ENCODE results near the gene FAM135A.

DNA sequence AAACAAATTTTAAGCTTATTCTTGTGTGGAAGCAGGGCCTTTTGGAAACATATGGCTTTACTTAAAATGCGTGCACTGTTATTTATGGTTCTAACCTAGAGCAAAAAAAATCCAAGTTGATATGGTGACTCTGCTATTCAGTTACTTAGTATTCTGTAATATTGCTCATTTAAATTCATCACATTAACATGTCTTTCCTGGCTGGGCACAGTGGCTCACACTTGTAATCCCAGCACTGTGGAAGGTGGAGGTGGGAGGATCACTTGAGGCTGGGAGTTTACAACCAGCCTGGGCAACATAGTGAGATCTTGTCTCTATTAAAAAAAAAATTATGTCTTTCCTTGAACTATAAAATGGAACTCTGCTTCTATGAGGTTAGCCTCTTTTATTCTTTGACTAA, 95.6 kb downstream of the FAM135A start:
- TF ChIP-seq EZH2 (IDR thresholded peaks at IDR 0.05; ENCODE audit: borderline replicate concordance, low read depth, low read length, poor library complexity, severe bottlenecking) = no peak
- TF ChIP-seq, protein P1, sequence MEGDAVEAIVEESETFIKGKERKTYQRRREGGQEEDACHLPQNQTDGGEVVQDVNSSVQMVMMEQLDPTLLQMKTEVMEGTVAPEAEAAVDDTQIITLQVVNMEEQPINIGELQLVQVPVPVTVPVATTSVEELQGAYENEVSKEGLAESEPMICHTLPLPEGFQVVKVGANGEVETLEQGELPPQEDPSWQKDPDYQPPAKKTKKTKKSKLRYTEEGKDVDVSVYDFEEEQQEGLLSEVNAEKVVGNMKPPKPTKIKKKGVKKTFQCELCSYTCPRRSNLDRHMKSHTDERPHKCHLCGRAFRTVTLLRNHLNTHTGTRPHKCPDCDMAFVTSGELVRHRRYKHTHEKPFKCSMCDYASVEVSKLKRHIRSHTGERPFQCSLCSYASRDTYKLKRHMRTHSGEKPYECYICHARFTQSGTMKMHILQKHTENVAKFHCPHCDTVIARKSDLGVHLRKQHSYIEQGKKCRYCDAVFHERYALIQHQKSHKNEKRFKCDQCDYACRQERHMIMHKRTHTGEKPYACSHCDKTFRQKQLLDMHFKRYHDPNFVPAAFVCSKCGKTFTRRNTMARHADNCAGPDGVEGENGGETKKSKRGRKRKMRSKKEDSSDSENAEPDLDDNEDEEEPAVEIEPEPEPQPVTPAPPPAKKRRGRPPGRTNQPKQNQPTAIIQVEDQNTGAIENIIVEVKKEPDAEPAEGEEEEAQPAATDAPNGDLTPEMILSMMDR (conservative IDR thresholded peaks at IDR 0.05; ENCODE audit: low read depth, low read length) = no peak
